Activated CD4-positive, alpha-beta T cell treated with anti-CD3 and anti-CD28 coated beads for 48 hours (primary cell): ENCODE results near the gene CASR.
A peak's percentile ranks its signal among the peaks of the same experiment; 100 is the strongest.
"Not testable (repeated sequence)": the region's sequence is repeated elsewhere in the genome, so short reads cannot be mapped to it uniquely, and the experiment has no call there.

Source experiments
- DNase-seq: peaks from one replicate; pipeline ENCODE4 v3.0.0-alpha.2; 2020

CASR gene, protein sequence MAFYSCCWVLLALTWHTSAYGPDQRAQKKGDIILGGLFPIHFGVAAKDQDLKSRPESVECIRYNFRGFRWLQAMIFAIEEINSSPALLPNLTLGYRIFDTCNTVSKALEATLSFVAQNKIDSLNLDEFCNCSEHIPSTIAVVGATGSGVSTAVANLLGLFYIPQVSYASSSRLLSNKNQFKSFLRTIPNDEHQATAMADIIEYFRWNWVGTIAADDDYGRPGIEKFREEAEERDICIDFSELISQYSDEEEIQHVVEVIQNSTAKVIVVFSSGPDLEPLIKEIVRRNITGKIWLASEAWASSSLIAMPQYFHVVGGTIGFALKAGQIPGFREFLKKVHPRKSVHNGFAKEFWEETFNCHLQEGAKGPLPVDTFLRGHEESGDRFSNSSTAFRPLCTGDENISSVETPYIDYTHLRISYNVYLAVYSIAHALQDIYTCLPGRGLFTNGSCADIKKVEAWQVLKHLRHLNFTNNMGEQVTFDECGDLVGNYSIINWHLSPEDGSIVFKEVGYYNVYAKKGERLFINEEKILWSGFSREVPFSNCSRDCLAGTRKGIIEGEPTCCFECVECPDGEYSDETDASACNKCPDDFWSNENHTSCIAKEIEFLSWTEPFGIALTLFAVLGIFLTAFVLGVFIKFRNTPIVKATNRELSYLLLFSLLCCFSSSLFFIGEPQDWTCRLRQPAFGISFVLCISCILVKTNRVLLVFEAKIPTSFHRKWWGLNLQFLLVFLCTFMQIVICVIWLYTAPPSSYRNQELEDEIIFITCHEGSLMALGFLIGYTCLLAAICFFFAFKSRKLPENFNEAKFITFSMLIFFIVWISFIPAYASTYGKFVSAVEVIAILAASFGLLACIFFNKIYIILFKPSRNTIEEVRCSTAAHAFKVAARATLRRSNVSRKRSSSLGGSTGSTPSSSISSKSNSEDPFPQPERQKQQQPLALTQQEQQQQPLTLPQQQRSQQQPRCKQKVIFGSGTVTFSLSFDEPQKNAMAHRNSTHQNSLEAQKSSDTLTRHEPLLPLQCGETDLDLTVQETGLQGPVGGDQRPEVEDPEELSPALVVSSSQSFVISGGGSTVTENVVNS

DNA sequence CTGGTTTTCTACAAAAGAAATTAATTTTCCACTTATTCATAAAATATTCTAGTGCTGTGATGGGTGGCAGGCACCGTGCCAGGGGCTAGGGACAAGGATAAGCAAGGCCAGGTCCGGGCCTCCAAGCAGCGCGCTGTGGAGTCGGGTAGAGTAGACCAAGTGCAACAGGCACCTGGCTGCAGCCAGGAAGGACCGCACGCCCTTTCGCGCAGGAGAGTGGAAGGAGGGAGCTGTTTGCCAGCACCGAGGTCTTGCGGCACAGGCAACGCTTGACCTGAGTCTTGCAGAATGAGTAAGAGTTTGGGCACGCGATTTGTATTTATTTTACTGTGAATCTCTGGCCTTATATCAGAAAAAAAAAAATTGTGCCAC is at the start of gene CASR:
Gene CASR, plus strand, starts transcription at position 148 of the 372 bp plus-strand sequence. CDS start 70,522 bp downstream, outside the sequence.
- DNase-seq, result peak; percentile 6

DNA sequence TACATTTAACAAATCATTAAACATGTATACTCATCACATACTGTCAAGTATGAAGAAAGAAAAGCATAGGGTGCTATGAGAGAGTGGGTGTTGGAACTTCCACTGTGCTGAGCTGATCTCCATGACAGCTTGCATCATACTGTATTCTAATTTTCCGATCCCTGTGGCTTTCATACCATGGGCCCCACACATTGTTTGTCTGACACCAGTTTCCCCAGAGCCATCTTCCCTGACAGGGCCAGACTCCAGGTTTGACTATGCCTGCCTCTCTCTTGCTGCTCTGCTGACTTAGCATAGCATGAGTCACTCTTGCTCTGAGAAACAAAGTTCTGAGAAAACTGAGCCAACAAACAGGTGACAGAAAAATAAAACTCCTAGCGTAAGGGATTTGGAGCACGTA is 37.0 kb upstream of the CASR start:
- peak; percentile 82 for DNase-seq

GRCh38 chr3:122148941-122149627 is 34.4 kb upstream of the CASR start:
- peak; percentile 34 for DNase-seq

DNA sequence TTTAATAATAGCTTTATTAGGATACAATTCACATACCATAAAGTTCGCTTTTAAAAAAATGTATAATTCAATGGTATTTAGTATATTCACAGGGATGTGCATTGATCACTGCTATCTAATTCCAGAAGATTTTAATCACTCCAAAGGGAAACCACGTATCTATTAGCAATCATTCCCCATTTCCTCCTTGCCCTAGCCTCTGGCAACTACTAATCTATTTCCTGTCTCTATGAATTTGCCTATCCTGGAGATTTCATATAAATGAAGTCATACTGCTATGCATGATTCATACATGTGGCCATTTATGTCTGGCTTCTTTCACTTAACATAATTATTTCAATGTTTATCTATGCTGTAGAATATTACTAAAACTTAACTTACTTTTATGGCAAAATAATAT is 32.0 kb upstream of the CASR start:
- DNase-seq, result no peak

DNA sequence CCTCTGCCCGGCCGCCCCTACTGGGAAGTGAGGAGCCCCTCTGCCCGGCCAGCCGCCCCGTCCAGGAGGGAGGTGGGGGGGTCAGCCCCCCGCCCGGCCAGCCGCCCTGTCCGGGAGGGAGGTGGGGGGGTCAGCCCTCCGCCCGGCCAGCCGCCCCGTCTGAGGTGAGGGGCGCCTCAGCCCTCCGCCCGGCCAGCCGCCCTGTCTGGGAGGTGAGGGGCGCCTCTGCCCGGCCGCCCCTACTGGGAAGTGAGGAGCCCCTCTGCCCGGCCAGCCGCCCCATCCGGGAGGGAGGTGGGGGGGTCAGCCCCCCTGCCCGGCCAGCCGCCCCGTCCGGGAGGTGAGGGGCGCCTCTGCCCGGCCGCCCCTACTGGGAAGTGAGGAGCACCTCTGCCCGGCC is 18.5 kb upstream of the CASR start:
- not testable (repeated sequence) for DNase-seq

DNA sequence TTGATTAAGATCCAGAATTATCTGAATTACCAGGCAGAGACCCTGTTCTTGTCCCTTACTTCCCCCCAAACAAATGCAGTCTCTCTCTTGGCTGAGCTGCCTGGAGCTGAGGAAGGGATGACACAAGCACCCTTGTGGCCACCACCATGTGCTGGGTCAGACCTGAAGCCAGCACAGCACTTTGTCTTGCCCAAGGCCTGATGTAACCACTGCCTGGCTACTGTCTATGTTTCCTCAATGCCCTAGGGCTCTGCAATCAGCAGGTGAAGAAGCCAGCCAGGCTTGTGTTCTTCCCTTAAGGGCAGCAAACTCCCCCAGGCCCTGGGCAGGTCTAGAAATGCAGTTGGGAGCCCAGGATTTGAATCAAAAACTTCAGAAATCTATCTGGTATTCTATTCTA is 15.8 kb upstream of the CASR start:
- DNase-seq, result no peak

DNA sequence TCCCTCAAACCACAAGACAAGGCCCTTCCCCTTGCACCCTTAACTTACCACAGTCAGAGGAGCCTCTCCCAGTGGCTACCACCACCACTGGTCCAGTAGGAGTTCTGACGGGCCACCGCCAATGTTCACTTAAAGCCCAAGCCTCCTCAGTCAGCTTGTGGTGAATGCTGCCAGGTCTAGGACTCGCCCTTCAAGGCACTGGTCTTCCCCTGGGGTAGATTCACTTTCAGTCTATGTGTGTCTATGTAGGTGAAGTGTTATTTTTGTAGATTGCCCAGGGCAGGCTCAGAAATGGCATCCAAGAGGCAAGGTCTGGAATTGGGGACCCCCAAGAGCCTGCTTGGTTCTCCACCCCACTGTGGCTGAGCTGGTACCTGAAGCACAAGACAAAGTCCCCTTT is 15.4 kb upstream of the CASR start:
- DNase-seq, result no peak

DNA sequence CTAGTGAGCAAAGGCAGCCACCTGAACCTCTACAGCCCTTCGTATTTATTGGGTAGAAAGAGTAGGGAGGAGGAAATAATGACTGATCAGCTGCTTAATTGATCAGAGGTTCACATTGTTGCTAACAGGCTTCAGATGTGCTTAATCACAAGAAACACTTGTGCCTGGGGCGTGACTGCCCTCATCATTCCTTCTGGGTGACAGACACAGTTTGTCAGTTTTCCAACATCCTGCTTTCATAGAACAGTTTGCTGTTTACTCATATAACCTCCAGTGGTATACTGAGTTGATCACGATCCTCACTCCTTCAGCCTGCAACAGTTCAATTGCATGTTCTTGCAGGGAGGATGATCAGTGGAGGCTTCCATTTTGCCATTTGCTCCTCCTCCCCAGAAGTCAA is 13.6 kb upstream of the CASR start:
- DNase-seq, result no peak

- not testable (repeated sequence) for DNase-seq
Measured at GRCh38 chr3:122171361-122171760, 12.1 kb upstream of the CASR start.

- no peak for DNase-seq
Measured at GRCh38 chr3:122178711-122179110, 4.8 kb upstream of the CASR start.

DNA sequence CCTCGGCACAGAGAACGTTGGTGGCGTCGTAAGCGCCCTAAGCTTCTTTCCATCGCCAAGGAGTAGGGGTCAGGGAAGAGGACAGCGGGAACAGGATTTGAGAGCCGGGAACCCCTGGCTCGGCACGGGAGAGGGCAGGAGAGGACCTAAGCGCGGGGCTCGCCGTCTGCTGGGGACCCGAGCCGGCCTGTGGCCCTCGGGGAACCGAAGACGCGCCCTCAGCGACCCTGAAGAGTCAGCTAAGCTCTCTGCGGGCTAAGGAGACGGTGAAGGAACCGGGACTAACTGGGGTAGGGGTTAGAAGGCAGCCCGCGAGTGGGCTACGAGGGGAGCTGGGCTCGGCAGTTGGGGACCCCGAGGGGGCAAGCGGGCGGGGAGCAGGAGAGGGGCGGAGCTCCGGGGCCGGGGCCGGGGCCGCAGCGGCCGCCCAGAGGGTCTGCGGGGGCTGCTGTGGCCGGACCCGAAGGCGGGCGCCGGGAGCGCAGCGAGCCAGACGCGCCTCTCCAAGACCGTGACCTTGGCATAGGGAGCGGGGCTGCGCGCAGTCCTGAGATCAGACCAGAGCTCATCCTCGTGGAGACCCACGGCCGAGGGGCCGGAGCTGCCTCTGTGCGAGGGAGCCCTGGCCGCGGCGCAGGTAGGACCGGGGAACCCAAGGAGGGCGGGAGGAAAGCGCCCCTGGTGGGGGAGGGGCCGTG is 574 bp downstream of the CASR start:
- no peak for DNase-seq

- DNase-seq, result no peak
Measured at GRCh38 chr3:122184591-122184929, 1.1 kb downstream of the CASR start.

DNA sequence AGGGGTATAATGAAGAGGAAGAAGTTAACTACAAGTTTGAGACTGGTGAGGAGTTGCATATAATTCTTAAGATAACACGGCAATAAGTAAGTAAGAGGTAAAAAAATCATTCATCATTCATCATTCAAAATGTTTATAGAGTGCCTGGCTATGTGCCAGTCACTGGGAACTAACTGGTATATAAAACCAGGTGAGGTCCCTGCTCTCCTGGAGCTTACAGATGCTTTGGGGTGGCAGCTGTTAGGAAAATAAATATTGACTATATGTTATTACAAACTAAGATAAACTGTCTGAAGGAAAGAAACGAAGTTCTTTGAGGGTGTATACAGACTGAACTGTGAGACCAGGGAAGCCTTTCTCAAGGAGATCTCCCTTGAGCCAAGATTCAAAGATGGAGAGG is 2.9 kb downstream of the CASR start:
- no peak for DNase-seq

DNA sequence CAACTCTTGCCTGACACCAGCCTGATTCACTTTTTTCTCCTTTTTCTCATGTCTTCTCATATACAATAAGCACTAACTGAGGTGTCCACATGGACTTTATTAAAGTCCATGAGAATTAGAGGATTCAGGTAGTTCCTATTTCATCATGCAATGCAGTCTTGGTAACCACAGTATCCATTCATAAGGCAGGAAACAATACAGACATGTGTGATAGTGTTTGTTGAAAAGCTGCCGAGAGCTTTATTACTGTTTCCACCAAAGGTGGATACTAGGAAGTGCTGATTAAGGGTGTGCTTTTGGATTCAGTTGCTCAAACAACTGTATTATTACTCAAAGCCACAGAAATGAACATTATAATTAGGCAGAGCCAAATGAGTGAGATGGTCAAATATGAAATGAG is 5.3 kb downstream of the CASR start:
- no peak for DNase-seq

DNA sequence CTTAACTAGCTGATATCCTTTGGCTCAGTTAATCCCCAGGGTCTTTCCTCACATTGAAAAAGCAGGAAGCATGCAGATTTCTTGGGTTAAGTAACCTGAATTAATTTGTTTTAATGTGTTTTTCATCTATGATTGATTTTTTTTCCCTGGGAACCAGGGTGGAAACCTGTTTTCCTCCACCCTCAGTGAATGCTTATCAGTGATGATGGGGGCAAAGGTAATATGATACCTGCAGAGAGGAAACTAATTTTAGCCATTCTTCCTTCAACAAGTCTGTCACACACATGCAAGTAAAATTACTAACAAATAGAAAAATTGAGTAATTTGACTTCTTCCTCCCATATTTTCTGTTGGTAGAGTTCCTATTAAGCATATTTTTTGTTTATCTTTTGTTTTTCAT is 5.9 kb downstream of the CASR start:
- DNase-seq, result no peak

DNA sequence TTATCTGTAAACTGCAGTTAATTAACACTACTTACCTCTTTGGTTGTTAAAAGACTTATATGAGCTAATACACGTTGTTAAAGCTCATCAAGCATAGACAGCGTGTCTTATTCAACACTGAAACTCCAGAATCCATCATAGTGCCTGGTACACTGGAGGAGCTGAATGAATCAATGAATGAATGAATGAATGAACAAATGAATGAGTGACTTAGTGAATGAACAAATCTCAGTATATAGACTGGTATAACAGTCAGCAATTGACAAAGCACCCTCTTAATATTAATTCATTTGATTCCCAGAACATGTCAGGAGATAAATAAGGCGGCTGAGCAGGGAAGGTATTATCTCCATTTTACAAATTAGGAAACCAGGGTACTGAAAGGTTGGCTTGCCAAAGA is 7.1 kb downstream of the CASR start:
- DNase-seq, result no peak

DNA sequence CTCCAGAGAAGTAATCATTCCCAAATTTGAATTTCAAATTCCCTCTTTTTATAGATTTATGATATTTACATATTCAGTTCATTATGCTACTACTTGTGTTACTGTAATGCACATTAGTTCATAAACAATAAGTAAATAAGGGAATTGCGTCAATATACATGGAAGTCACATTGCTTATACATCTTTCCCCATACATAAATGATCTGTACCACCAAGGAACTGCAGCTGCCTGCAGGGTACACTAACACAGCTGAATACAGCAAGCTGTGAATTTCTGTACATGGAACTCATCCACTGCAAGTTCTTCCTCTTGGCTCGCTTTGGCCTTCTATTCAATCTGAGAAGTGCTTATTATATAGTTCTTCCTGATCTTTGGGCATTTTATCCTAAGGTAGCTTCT is 15.5 kb downstream of the CASR start:
- no peak for DNase-seq

GRCh38 chr3:122199552-122199951 is 16.1 kb downstream of the CASR start:
- DNase-seq, result no peak

DNA sequence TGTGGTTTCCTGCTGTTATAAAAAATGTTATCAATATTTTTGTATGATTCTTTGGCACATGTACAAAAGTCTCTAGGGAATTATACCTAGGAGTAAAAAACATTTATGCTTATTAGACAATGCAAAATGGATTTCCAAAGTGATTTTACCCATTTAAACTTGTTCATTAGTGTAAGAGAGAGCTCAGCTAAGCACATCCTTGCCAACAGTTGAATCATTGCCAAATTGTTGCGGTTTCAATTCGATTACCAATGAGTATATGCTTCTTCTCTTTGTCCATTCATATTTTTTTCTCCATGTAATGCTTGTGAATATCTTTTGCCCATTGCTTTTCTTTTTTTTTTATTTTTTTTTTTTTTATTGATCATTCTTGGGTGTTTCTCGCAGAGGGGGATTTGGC is 17.2 kb downstream of the CASR start:
- no peak for DNase-seq

- DNase-seq, result not testable (repeated sequence)
Measured at GRCh38 chr3:122201476-122201875, 18.0 kb downstream of the CASR start.

- DNase-seq, result no peak
Measured at GRCh38 chr3:122208579-122208978, 25.1 kb downstream of the CASR start.

- DNase-seq, result no peak
Measured at GRCh38 chr3:122213650-122214049, 30.2 kb downstream of the CASR start.

DNA sequence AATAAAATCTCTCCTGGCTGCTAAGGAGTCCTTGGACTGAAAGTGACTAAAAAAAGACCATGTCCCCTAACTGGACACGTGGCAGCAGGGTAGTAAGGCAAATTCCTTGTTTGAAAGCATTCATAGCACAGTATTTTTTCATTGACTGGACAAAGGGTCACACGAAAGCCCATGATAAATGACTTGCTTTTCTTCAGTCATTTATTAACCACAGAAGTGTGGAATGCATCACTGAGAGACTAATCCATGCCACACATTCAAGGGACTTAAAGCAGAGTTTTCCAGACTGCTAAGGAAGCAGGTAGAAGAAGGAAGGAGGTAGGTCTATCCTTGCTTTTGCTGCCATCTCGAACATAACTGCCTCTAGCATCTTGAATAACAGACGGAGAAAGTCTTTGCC is 31.2 kb downstream of the CASR start:
- DNase-seq, result no peak
